ENCODE data around the gene COX7B2.

COX7B2 gene

GRCh38 chr4:46889410-46889809 is 19.6 kb downstream of the COX7B2 start:
- no peak for DNase-seq (ENCODE audit: low spot score)

GRCh38 chr4:46886711-46887110 is 22.3 kb downstream of the COX7B2 start:
- no peak for DNase-seq (ENCODE audit: low spot score)

GRCh38 chr4:46878641-46879040 is 30.4 kb downstream of the COX7B2 start:
- DNase-seq (ENCODE audit: low spot score) = no peak

- no peak for DNase-seq (ENCODE audit: low spot score)
These were observed 34.2 kb downstream of the COX7B2 start for GRCh38 chr4:46874811-46875210.

GRCh38 chr4:46870411-46870810 is 38.6 kb downstream of the COX7B2 start:
- DNase-seq (ENCODE audit: low spot score) = no peak

GRCh38 chr4:46856333-46856732 is 52.7 kb downstream of the COX7B2 start:
- no peak for DNase-seq (ENCODE audit: low spot score)

GRCh38 chr4:46852800-46853199 is 56.2 kb downstream of the COX7B2 start:
- DNase-seq (ENCODE audit: low spot score) = no peak

GRCh38 chr4:46850026-46850425 is 59.0 kb downstream of the COX7B2 start:
- DNase-seq (ENCODE audit: low spot score) = no peak

- DNase-seq (ENCODE audit: low spot score) = peak; percentile 49
These were observed 64.6 kb downstream of the COX7B2 start for GRCh38 chr4:46844325-46844917.

- DNase-seq (ENCODE audit: low spot score) = no peak
These were observed 69.9 kb downstream of the COX7B2 start for GRCh38 chr4:46839128-46839527.

GRCh38 chr4:46837639-46838038 is 71.4 kb downstream of the COX7B2 start:
- no peak for DNase-seq (ENCODE audit: low spot score)

- no peak for DNase-seq (ENCODE audit: low spot score)
These were observed 72.5 kb downstream of the COX7B2 start for GRCh38 chr4:46836584-46836983.

- no peak for DNase-seq (ENCODE audit: low spot score)
These were observed 78.0 kb downstream of the COX7B2 start for GRCh38 chr4:46830971-46831454.

GRCh38 chr4:46820154-46820553 is 88.9 kb downstream of the COX7B2 start:
- no peak for DNase-seq (ENCODE audit: low spot score)

- no peak for DNase-seq (ENCODE audit: low spot score)
These were observed 90.0 kb downstream of the COX7B2 start for GRCh38 chr4:46819095-46819494.

- DNase-seq (ENCODE audit: low spot score) = no peak
These were observed 90.4 kb downstream of the COX7B2 start for GRCh38 chr4:46818604-46819003.

GRCh38 chr4:46817806-46818205 is 91.2 kb downstream of the COX7B2 start:
- no peak for DNase-seq (ENCODE audit: low spot score)

GRCh38 chr4:46804781-46805413 is 104.1 kb downstream of the COX7B2 start:
- no peak for DNase-seq (ENCODE audit: low spot score)

GRCh38 chr4:46793036-46793435 is 116.0 kb downstream of the COX7B2 start:
- DNase-seq (ENCODE audit: low spot score) = no peak

- DNase-seq (ENCODE audit: low spot score) = no peak
These were observed 127.5 kb downstream of the COX7B2 start for GRCh38 chr4:46781434-46782092.

- no peak for DNase-seq (ENCODE audit: low spot score)
These were observed 143.6 kb downstream of the COX7B2 start for GRCh38 chr4:46765465-46765864.

GRCh38 chr4:46730075-46730474 is 179.0 kb downstream of the COX7B2 start:
- no peak for DNase-seq (ENCODE audit: low spot score)

- no peak for DNase-seq (ENCODE audit: low spot score)
These were observed 189.0 kb downstream of the COX7B2 start for GRCh38 chr4:46720055-46720454.

Data from CD4-positive, alpha-beta T cell treated with Interleukin-15 for 4 hours (primary cell).